Large intestine (tissue), 3 donors: ENCODE results near the gene TRAPPC2. TPM values are rescaled to one million over a fixed set of nuclear protein-coding genes. Genes with fewer than 3 reads are reported as not detected.

Experiments used
- DNase-seq, 2 donors: peaks; one replicate each; pipeline versions ENCODE4 v3.0.0 to v3.0.0-alpha.2; 2013
- H3K27ac ChIP-seq: one replicate; pipeline ENCODE4 v1.5.1; 2013; ENCODE audit warnings: low read length
- H3K27me3 ChIP-seq: 2 replicates; pipeline ENCODE4 v1.6.1; 2013; ENCODE audit warnings: low read length; ENCODE audit not compliant: control insufficient read depth, insufficient read depth
- H3K36me3 ChIP-seq: 2 replicates; pipeline ENCODE4 v1.6.1; 2013; ENCODE audit warnings: low read length; ENCODE audit not compliant: control insufficient read depth, insufficient read depth
- H3K4me1 ChIP-seq: one replicate; pipeline ENCODE4 v1.6.1; 2013; ENCODE audit warnings: low read length; ENCODE audit not compliant: control insufficient read depth, insufficient read depth
- H3K4me3 ChIP-seq: one replicate; pipeline ENCODE4 v1.5.1; 2013; ENCODE audit warnings: low read length
- H3K9me3 ChIP-seq: one replicate; pipeline ENCODE4 v1.6.1; 2013; ENCODE audit warnings: mild to moderate bottlenecking, low read depth, low read length, moderate library complexity; ENCODE audit not compliant: control insufficient read depth
- whole genome bisulfite sequencing: methylation state at CpG from one replicate; pipeline ENCODE4 v1.1.5; 2013; ENCODE audit warnings: low lambda C conversion rate; ENCODE audit not compliant: insufficient coverage; 5-methylcytosine and 5-hydroxymethylcytosine counted together
- polyA plus RNA-seq: library from polyadenylated mRNA; unstranded; fragments of 120-200 nt; gene quantifications from one replicate; pipeline ENCODE4 v1.2.1, GENCODE V29; 2013

The TRAPPC2 gene
- polyA plus RNA-seq, 1 donor, result 14.5 TPM

- H3K9me3 ChIP-seq, result no peaks in the 10 kb centered on the region
- peak overlapping the region; percentile 29 for H3K27ac ChIP-seq
- peak in 1 of 2 donors; percentile 34 for DNase-seq
- no peak overlapping the region for H3K4me3 ChIP-seq
- no peaks in the 10 kb centered on the region for H3K27me3 ChIP-seq
- 0% methylated on average over 1 of the region's 7 CpGs for WGBS
- peaks cover 6% of the 10 kb centered on the region for H3K36me3 ChIP-seq
- H3K4me1 ChIP-seq, result no peaks in the 10 kb centered on the region
Observed at GRCh38 chrX:13721819-13722519, 12.5 kb downstream of the TRAPPC2 start.

DNA sequence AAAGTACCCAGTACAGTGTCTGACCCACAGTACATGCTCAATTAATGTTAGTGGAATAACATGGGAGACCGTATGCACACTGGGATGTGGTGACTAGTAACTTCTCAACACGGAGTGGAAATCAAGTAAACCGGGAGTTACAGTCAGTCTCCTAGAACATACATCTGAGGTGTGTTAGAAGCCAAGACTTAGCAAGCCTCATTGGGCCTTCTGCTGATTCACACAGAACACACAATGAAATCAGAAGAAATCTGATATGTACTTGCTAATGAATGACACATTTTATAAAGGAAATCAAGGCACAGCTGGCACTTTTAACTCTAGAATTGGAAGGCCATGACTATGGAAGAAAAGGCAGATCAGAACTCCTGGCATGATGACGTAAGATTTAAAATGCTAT lies 13.0 kb downstream of the TRAPPC2 start:
- Histone ChIP-seq H3K9me3 (no peaks in the 10 kb centered on the region), H3K36me3 (peaks cover 8% of the 10 kb centered on the region), H3K4me3 (no peak overlapping the region), H3K27me3 (no peaks in the 10 kb centered on the region), H3K27ac (no peak overlapping the region), H3K4me1 (no peaks in the 10 kb centered on the region)
- no CpG with 5 or more reads among the region's 4 CpGs for WGBS
- DNase-seq, result no peak

GRCh38 chrX:13719192-13719856 lies 15.1 kb downstream of the TRAPPC2 start:
- no peak for DNase-seq
- Histone ChIP-seq H3K4me1 (no peaks in the 10 kb centered on the region), H3K27me3 (no peaks in the 10 kb centered on the region), H3K4me3 (no peak overlapping the region), H3K9me3 (no peaks in the 10 kb centered on the region), H3K27ac (no peak overlapping the region), H3K36me3 (peaks cover 12% of the 10 kb centered on the region)
- no CpG with 5 or more reads among the region's 3 CpGs for WGBS

GRCh38 chrX:13717700-13718472 lies 16.5 kb downstream of the TRAPPC2 start:
- no peak overlapping the region for H3K4me3 ChIP-seq
- H3K4me1 ChIP-seq, result no peaks in the 10 kb centered on the region
- no CpG with 5 or more reads among the region's 7 CpGs for WGBS
- no peaks in the 10 kb centered on the region for H3K27me3 ChIP-seq
- no peak for DNase-seq
- H3K36me3 ChIP-seq, result peaks cover 12% of the 10 kb centered on the region
- peak overlapping the region; percentile 16 for H3K27ac ChIP-seq
- no peaks in the 10 kb centered on the region for H3K9me3 ChIP-seq

DNA sequence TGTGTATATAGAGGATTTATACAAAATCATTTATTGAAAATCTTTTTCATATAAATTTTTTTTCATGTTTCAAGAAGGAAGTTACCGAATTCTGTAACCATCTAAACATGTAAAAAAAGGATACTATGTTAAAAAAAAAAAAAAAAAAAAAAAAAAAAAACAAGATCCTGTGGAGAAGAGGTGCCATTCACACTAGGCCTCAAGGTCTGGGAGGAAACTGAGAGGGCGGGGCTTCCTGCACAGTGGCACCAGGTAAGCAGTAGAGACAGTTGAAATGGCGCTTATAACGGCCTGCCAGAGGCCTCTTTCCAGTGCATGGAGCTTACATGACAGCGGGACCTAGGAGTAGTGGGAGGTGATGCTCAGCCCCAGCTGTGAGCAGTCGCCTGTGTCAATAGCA lies 17.5 kb downstream of the TRAPPC2 start:
- Histone ChIP-seq H3K27me3 (no peaks in the 10 kb centered on the region), H3K36me3 (peaks cover 12% of the 10 kb centered on the region), H3K9me3 (no peaks in the 10 kb centered on the region), H3K27ac (no peak overlapping the region), H3K4me3 (no peak overlapping the region), H3K4me1 (no peaks in the 10 kb centered on the region)
- no CpG with 5 or more reads among the region's 6 CpGs for WGBS
- DNase-seq, result no peak

- no peak for DNase-seq
- WGBS, result no CpG with 5 or more reads among the region's 9 CpGs
Observed at GRCh38 chrX:13716455-13716854, 18.0 kb downstream of the TRAPPC2 start.

GRCh38 chrX:13711141-13711540 lies 23.3 kb downstream of the TRAPPC2 start:
- H3K9me3 ChIP-seq, result no peaks in the 10 kb centered on the region
- no peak for DNase-seq
- H3K27ac ChIP-seq, result no peak overlapping the region
- no peak overlapping the region for H3K4me3 ChIP-seq
- H3K4me1 ChIP-seq, result no peaks in the 10 kb centered on the region
- H3K27me3 ChIP-seq, result no peaks in the 10 kb centered on the region
- WGBS, result no CpG with 5 or more reads among the region's 4 CpGs
- H3K36me3 ChIP-seq, result peaks cover 14% of the 10 kb centered on the region

More at GRCh38 chrX:13716455-13716854, 18.0 kb downstream of the TRAPPC2 start:
- no peaks in the 10 kb centered on the region for H3K27me3 ChIP-seq
- H3K4me1 ChIP-seq, result no peaks in the 10 kb centered on the region
- H3K9me3 ChIP-seq, result no peaks in the 10 kb centered on the region
- peaks cover 16% of the 10 kb centered on the region for H3K36me3 ChIP-seq
- H3K27ac ChIP-seq, result no peak overlapping the region
- no peak overlapping the region for H3K4me3 ChIP-seq

- peaks cover 2% of the 10 kb centered on the region for H3K4me1 ChIP-seq
- H3K27me3 ChIP-seq, result no peaks in the 10 kb centered on the region
- H3K4me3 ChIP-seq, result no peak overlapping the region
- DNase-seq, result no peak
- WGBS, result no CpG with 5 or more reads among the region's 3 CpGs
- H3K36me3 ChIP-seq, result no peaks in the 10 kb centered on the region
- no peak overlapping the region for H3K27ac ChIP-seq
- H3K9me3 ChIP-seq, result no peaks in the 10 kb centered on the region
Observed at GRCh38 chrX:13703589-13703988, 30.8 kb downstream of the TRAPPC2 start.

- H3K27me3 ChIP-seq, result no peaks in the 10 kb centered on the region
- peaks cover 2% of the 10 kb centered on the region for H3K4me1 ChIP-seq
- no peak overlapping the region for H3K27ac ChIP-seq
- no peaks in the 10 kb centered on the region for H3K36me3 ChIP-seq
- no peak for DNase-seq
- H3K4me3 ChIP-seq, result no peak overlapping the region
- WGBS, result no CpG with 5 or more reads among the region's 3 CpGs
- no peaks in the 10 kb centered on the region for H3K9me3 ChIP-seq
Observed at GRCh38 chrX:13703135-13703534, 31.3 kb downstream of the TRAPPC2 start.

DNA sequence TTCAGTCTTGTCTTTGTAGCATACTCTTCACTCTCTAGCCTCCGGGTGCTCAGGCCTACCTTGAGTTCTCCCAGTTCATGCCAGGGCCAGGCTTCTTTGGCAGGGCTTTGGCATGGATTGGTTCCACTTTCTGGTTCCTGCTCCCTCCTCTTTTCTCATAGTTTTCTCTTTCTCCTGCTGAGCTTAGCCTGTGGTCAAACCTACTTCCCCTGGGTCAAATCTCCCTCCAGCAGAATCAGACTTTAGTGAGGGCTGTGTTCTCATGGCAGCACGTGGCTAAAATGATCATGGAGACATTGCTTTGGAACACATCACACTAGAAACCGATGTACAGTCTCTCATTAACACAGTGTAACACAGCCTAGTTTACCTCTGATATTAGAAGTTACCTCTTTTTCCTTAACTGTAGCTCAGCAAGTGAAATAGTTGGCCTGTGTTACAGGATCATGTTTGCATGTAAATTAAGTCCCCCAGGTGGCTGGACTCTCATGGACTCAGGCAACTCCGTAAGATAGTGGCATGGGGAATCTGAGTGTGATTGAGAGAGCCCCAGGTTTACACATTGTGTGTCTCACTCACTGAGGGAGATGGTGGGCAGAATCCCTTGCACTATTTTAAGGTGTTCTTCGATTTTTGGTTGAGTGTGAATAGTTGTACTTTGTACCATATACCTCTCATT lies 32.2 kb downstream of the TRAPPC2 start:
- DNase-seq, result no peak
- no CpG with 5 or more reads among the region's 5 CpGs for WGBS
- Histone ChIP-seq H3K4me1 (peaks cover 2% of the 10 kb centered on the region), H3K27ac (no peak overlapping the region), H3K36me3 (no peaks in the 10 kb centered on the region), H3K4me3 (no peak overlapping the region), H3K9me3 (no peaks in the 10 kb centered on the region), H3K27me3 (no peaks in the 10 kb centered on the region)
